HEK293 (cell line): ENCODE measurements around the gene AGXT.

Experiments
- CTCF ChIA-PET: fragments of 350-600 bp; formaldehyde crosslinking; extraction: SDS; loops from one replicate; lab custom pipeline; 2021; ENCODE audit warnings: antibody characterized with exemption; lab: Yijun Ruan, JAX
- POLR2A ChIA-PET: fragments of 300-600 bp; formaldehyde crosslinking; extraction: SDS; loops from one replicate; lab custom pipeline; 2020; ENCODE audit warnings: antibody characterized with exemption, inconsistent platforms; lab: Yijun Ruan, JAX
- H3K27ac ChIP-seq: fragments of 200-500 bp; sonication (Bioruptor generic); 2 replicates; pipeline ENCODE4 v1.5.1; 2014; ENCODE audit warnings: low read depth, low read length, control low read depth, inconsistent platforms; ENCODE audit errors: extremely low read depth
- H3K36me3 ChIP-seq, 2 experiments: fragments of 200-500 bp in 1 of 2; sonication (Bioruptor generic) in 1 of 2; 1 replicate in 1 of 2; 2 replicates in 1 of 2; pipeline ENCODE4 v1.5.1; 2014 to 2017; ENCODE audit warnings: inconsistent platforms in 2 of 2, low read length in 2 of 2; ENCODE audit not compliant: control insufficient read depth in 2 of 2, insufficient read depth in 1 of 2
- H3K4me1 ChIP-seq: fragments of 200-500 bp; sonication (Bioruptor generic); 2 replicates; pipeline ENCODE4 v1.5.1; 2014; ENCODE audit warnings: mild to moderate bottlenecking, low read length, inconsistent platforms; ENCODE audit not compliant: control insufficient read depth, insufficient read depth
- H3K4me3 ChIP-seq: 2 replicates; pipeline ENCODE4 v1.5.1; 2011; ENCODE audit warnings: low read depth, mild to moderate bottlenecking, control low read depth, low read length, moderate library complexity
- H3K9me3 ChIP-seq: fragments of 200-500 bp; sonication (Bioruptor generic); 2 replicates; pipeline ENCODE4 v1.5.1; 2014; ENCODE audit warnings: low read depth, low read length, inconsistent platforms; ENCODE audit not compliant: control insufficient read depth, insufficient read depth
- ATF2 ChIP-seq: fragments of 450-650 bp; formaldehyde crosslinking; IDR thresholded peaks from 2 replicates; pipeline ENCODE4 v1.5.1; 2016; ENCODE audit warnings: missing biosample characterization, missing genetic modification characterization, low read depth
- BCL11A ChIP-seq: fragments of 450-650 bp; formaldehyde crosslinking; IDR thresholded peaks from 2 replicates; pipeline ENCODE4 v1.5.1; 2016; ENCODE audit warnings: low read depth, missing biosample characterization, missing genetic modification characterization
- BCL6B ChIP-seq: fragments of 450-650 bp; formaldehyde crosslinking; IDR thresholded peaks from 2 replicates; pipeline ENCODE4 v1.5.1; 2017; ENCODE audit warnings: missing biosample characterization, missing genetic modification characterization
- FEZF1 ChIP-seq: fragments of 450-650 bp; formaldehyde crosslinking; IDR thresholded peaks from 2 replicates; pipeline ENCODE4 v1.5.1; 2016; ENCODE audit warnings: missing biosample characterization, missing genetic modification characterization
- GLI2 ChIP-seq: fragments of 450-650 bp; formaldehyde crosslinking; IDR thresholded peaks from 2 replicates; pipeline ENCODE4; 2017; ENCODE audit warnings: missing biosample characterization, missing genetic modification characterization, low read depth, borderline replicate concordance
- GLIS1 ChIP-seq: fragments of 450-650 bp; formaldehyde crosslinking; IDR thresholded peaks from 2 replicates; pipeline ENCODE4 v1.5.1; 2016; ENCODE audit warnings: missing biosample characterization, missing genetic modification characterization
- HOXD13 ChIP-seq: sonication (generic); formaldehyde crosslinking; IDR thresholded peaks from 2 replicates; pipeline ENCODE4 v1.8.0; 2022; ENCODE audit warnings: missing genetic modification reagents, borderline replicate concordance
- OVOL3 ChIP-seq: fragments of 450-650 bp; formaldehyde crosslinking; IDR thresholded peaks from 2 replicates; pipeline ENCODE4 v1.5.1; 2016; ENCODE audit warnings: missing biosample characterization, missing genetic modification characterization
- SCRT1 ChIP-seq: fragments of 450-650 bp; formaldehyde crosslinking; IDR thresholded peaks from 2 replicates; pipeline ENCODE4 v1.5.1; 2016; ENCODE audit warnings: missing biosample characterization, missing genetic modification characterization, borderline replicate concordance
- ZBTB20 ChIP-seq: fragments of 450-650 bp; formaldehyde crosslinking; IDR thresholded peaks from 2 replicates; pipeline ENCODE4 v1.5.1; 2016; ENCODE audit warnings: missing biosample characterization, missing genetic modification characterization
- ZBTB48 ChIP-seq: fragments of 450-650 bp; formaldehyde crosslinking; IDR thresholded peaks from 2 replicates; pipeline ENCODE4 v1.5.1; 2016; ENCODE audit warnings: missing biosample characterization, missing genetic modification characterization
- ZFHX2 ChIP-seq: fragments of 450-650 bp; formaldehyde crosslinking; conservative IDR thresholded peaks from 2 replicates; pipeline ENCODE4 v1.5.1; 2016; ENCODE audit warnings: missing biosample characterization, missing genetic modification characterization
- ZIC2 ChIP-seq: fragments of 450-650 bp; formaldehyde crosslinking; IDR thresholded peaks from 2 replicates; pipeline ENCODE4 v1.5.1; 2016; ENCODE audit warnings: missing biosample characterization, missing genetic modification characterization
- ZNF148 ChIP-seq: fragments of 450-650 bp; formaldehyde crosslinking; IDR thresholded peaks from 2 replicates; pipeline ENCODE4 v1.5.0; 2017; ENCODE audit warnings: missing biosample characterization, missing genetic modification characterization, borderline replicate concordance
- ZNF18 ChIP-seq: fragments of 450-650 bp; formaldehyde crosslinking; IDR thresholded peaks from 2 replicates; pipeline ENCODE4 v1.5.1; 2016; ENCODE audit warnings: missing biosample characterization, missing genetic modification characterization
- ZNF239 ChIP-seq: fragments of 450-650 bp; formaldehyde crosslinking; IDR thresholded peaks from 2 replicates; pipeline ENCODE4 v1.5.1; 2016; ENCODE audit warnings: missing biosample characterization, missing genetic modification characterization
- ZNF248 ChIP-seq: fragments of 450-650 bp; formaldehyde crosslinking; IDR thresholded peaks from 2 replicates; pipeline ENCODE4 v1.5.1; 2017; ENCODE audit warnings: missing biosample characterization, missing genetic modification characterization
- ZNF350 ChIP-seq: fragments of 450-650 bp; formaldehyde crosslinking; IDR thresholded peaks from 2 replicates; pipeline ENCODE4 v1.5.0; 2017; ENCODE audit warnings: missing biosample characterization, mild to moderate bottlenecking, missing genetic modification characterization
- ZNF549 ChIP-seq: fragments of 450-650 bp; IDR thresholded peaks from 2 replicates; pipeline ENCODE4 v1.5.1; 2018; ENCODE audit warnings: missing biosample characterization, missing genetic modification characterization, mild to moderate bottlenecking, inconsistent platforms, moderate library complexity
- ZNF626 ChIP-seq: fragments of 450-650 bp; sonication (Bioruptor Pico); formaldehyde crosslinking; IDR thresholded peaks from 2 replicates; pipeline ENCODE4 v1.5.1; 2018; ENCODE audit warnings: missing biosample characterization, missing genetic modification characterization, inconsistent platforms
- ZNF792 ChIP-seq: fragments of 450-650 bp; formaldehyde crosslinking; IDR thresholded peaks from 2 replicates; pipeline ENCODE4 v1.5.1; 2016; ENCODE audit warnings: missing biosample characterization, missing genetic modification characterization
- ZSCAN18 ChIP-seq: fragments of 450-650 bp; formaldehyde crosslinking; IDR thresholded peaks from 2 replicates; pipeline ENCODE4 v1.5.1; 2016; ENCODE audit warnings: missing biosample characterization, missing genetic modification characterization

The AGXT gene

GRCh38 chr2:240873805-240874714 lies 5.4 kb downstream of the AGXT start:
- H3K36me3 ChIP-seq, result no peaks in the 10 kb centered on the region
- H3K9me3 ChIP-seq, result no peaks in the 10 kb centered on the region
- H3K4me3 ChIP-seq, result no peak overlapping the region
- TF ChIP-seq GLI2 (tag by site-specific recombination) (no peak), ZIC2 (peak; percentile 20; the same call in 1 of the 2 replicates), GLIS1 (tag by site-specific recombination) (peak; percentile 75)
- CTCF ChIA-PET, result no interaction called here
- no peak overlapping the region for H3K27ac ChIP-seq
- H3K4me1 ChIP-seq, result no peaks in the 10 kb centered on the region
- POLR2A ChIA-PET, result no interaction called here

GRCh38 chr2:240874715-240875227 lies 6.1 kb downstream of the AGXT start:
- POLR2A ChIA-PET, result no interaction called here
- H3K4me1 ChIP-seq, result no peaks in the 10 kb centered on the region
- H3K36me3 ChIP-seq, result no peaks in the 10 kb centered on the region
- no peaks in the 10 kb centered on the region for H3K9me3 ChIP-seq
- no peak overlapping the region for H3K27ac ChIP-seq
- CTCF ChIA-PET, result no interaction called here
- no peak overlapping the region for H3K4me3 ChIP-seq
- TF ChIP-seq HOXD13 (CRISPR knock-in tag), result no peak
- no peak for TF ChIP-seq ATF2 (tag by site-specific recombination)
- TF ChIP-seq ZBTB48, result no peak
- no peak for TF ChIP-seq ZNF792
- TF ChIP-seq ZNF148 (tag by site-specific recombination), result no peak
- TF ChIP-seq ZNF239 (tag by site-specific recombination), result no peak
- TF ChIP-seq ZBTB20 (tag by site-specific recombination), result no peak
- no peak for TF ChIP-seq ZNF549 (tag by site-specific recombination)
- TF ChIP-seq SCRT1 (tag by site-specific recombination), result no peak
- no peak for TF ChIP-seq ZNF18 (tag by site-specific recombination)
- TF ChIP-seq FEZF1, result no peak
- no peak for TF ChIP-seq ZSCAN18 (tag by site-specific recombination)
- no peak for TF ChIP-seq ZFHX2
- no peak for TF ChIP-seq BCL11A (tag by site-specific recombination)
- TF ChIP-seq BCL6B, result no peak
- no peak for TF ChIP-seq ZNF248 (tag by site-specific recombination)
- no peak for TF ChIP-seq OVOL3 (tag by site-specific recombination)
- TF ChIP-seq ZNF350 (tag by site-specific recombination), result no peak
- no peak for TF ChIP-seq ZNF626 (tag by site-specific recombination)
